Neural crest cell (in vitro differentiated cells): ENCODE data around the gene TIGD1. TPM values are rescaled to one million over a fixed set of nuclear protein-coding genes. Genes with fewer than 3 reads are reported as not detected.

Experiments
- DNase-seq: peaks from one replicate; pipeline ENCODE4 v3.0.0; 2021; ENCODE audit warnings: low read depth, mixed read lengths, low spot score
- H3K27ac Mint-ChIP-seq: one replicate; pipeline ENCODE4 v1.8.0; 2021; ENCODE audit warnings: mild to moderate bottlenecking, mixed read lengths; ENCODE audit not compliant: unreplicated experiment
- H3K27me3 Mint-ChIP-seq: 2 replicates; pipeline ENCODE4 v1.8.0; 2021; ENCODE audit warnings: low read depth, mild to moderate bottlenecking, mixed read lengths
- H3K36me3 Mint-ChIP-seq: 2 replicates; pipeline ENCODE4 v1.8.0; 2021; ENCODE audit warnings: low read depth, mild to moderate bottlenecking, mixed read lengths
- H3K4me1 Mint-ChIP-seq: 2 replicates; pipeline ENCODE4 v1.8.0; 2021; ENCODE audit warnings: mixed read lengths
- H3K4me3 Mint-ChIP-seq: one replicate; pipeline ENCODE4 v1.8.0; 2021; ENCODE audit warnings: mild to moderate bottlenecking, mixed read lengths
- H3K9me3 Mint-ChIP-seq: 2 replicates; pipeline ENCODE4 v1.8.0; 2021; ENCODE audit warnings: mixed read lengths
- total RNA-seq: library from RNA; stranded (reverse); gene quantifications from 2 replicates; pipeline ENCODE4 v1.2.1, GENCODE V29; 2021
- TF ChIP-seq, protein P1 (sequence below): fragments of 200-600 bp; sonication (generic); conservative IDR thresholded peaks from 2 replicates; pipeline ENCODE4 v1.5.0; 2021; ENCODE audit warnings: antibody characterized with exemption, mild to moderate bottlenecking

The TIGD1 gene
- total RNA-seq, 1 donor from 2014 or later = 11.8 TPM

GRCh38 chr2:232532419-232532818, 17.9 kb downstream of the TIGD1 start:
- peaks cover 10% of the 10 kb centered on the region for H3K27me3 Mint-ChIP-seq
- peaks cover 4% of the 10 kb centered on the region for H3K36me3 Mint-ChIP-seq
- no peak overlapping the region for H3K27ac Mint-ChIP-seq
- H3K9me3 Mint-ChIP-seq = peaks cover 3% of the 10 kb centered on the region
- peaks cover 15% of the 10 kb centered on the region for H3K4me1 Mint-ChIP-seq
- H3K4me3 Mint-ChIP-seq = no peak overlapping the region
- DNase-seq = no peak
- TF ChIP-seq, protein P1, sequence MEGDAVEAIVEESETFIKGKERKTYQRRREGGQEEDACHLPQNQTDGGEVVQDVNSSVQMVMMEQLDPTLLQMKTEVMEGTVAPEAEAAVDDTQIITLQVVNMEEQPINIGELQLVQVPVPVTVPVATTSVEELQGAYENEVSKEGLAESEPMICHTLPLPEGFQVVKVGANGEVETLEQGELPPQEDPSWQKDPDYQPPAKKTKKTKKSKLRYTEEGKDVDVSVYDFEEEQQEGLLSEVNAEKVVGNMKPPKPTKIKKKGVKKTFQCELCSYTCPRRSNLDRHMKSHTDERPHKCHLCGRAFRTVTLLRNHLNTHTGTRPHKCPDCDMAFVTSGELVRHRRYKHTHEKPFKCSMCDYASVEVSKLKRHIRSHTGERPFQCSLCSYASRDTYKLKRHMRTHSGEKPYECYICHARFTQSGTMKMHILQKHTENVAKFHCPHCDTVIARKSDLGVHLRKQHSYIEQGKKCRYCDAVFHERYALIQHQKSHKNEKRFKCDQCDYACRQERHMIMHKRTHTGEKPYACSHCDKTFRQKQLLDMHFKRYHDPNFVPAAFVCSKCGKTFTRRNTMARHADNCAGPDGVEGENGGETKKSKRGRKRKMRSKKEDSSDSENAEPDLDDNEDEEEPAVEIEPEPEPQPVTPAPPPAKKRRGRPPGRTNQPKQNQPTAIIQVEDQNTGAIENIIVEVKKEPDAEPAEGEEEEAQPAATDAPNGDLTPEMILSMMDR = no peak

GRCh38 chr2:232530626-232531260, 19.6 kb downstream of the TIGD1 start:
- Mint-ChIP-seq H3K36me3 (no peaks in the 10 kb centered on the region), H3K4me1 (peaks cover 15% of the 10 kb centered on the region), H3K27ac (no peak overlapping the region), H3K4me3 (peak overlapping the region; percentile 7), H3K9me3 (no peaks in the 10 kb centered on the region), H3K27me3 (peaks cover 15% of the 10 kb centered on the region)
- TF ChIP-seq, protein P1 = no peak
- no peak for DNase-seq

GRCh38 chr2:232529806-232530547, 20.4 kb downstream of the TIGD1 start:
- DNase-seq = no peak
- Mint-ChIP-seq H3K27ac (peak overlapping the region; percentile 19), H3K27me3 (peaks cover 18% of the 10 kb centered on the region), H3K4me3 (no peak overlapping the region), H3K4me1 (peaks cover 15% of the 10 kb centered on the region), H3K9me3 (no peaks in the 10 kb centered on the region), H3K36me3 (no peaks in the 10 kb centered on the region)
- TF ChIP-seq, protein P1 = no peak

- Mint-ChIP-seq H3K27me3 (peaks cover 23% of the 10 kb centered on the region), H3K27ac (no peak overlapping the region), H3K4me3 (no peak overlapping the region)
Observed at GRCh38 chr2:232528746-232529460, 21.5 kb downstream of the TIGD1 start.

GRCh38 chr2:232527905-232528470, 22.4 kb downstream of the TIGD1 start:
- Mint-ChIP-seq H3K4me3 (peak overlapping the region; percentile 41), H3K27ac (peak overlapping the region; percentile 78), H3K27me3 (peaks cover 29% of the 10 kb centered on the region), H3K36me3 (no peaks in the 10 kb centered on the region), H3K4me1 (peaks cover 4% of the 10 kb centered on the region), H3K9me3 (no peaks in the 10 kb centered on the region)
- TF ChIP-seq, protein P1 = no peak
- no peak for DNase-seq

More at GRCh38 chr2:232528746-232529460, 21.5 kb downstream of the TIGD1 start:
- no peak for DNase-seq
- TF ChIP-seq, protein P1 = no peak
- peaks cover 12% of the 10 kb centered on the region for H3K4me1 Mint-ChIP-seq
- no peaks in the 10 kb centered on the region for H3K9me3 Mint-ChIP-seq
- no peaks in the 10 kb centered on the region for H3K36me3 Mint-ChIP-seq
